Retinal pigment epithelial cell (primary cell): ENCODE results near the gene TMEM167A.
A peak's percentile ranks its signal among the peaks of the same experiment; 100 is the strongest.

Experiments used
- DNase-seq: peaks from one replicate; pipeline ENCODE4 v3.0.0-alpha.2; 2010; ENCODE audit warnings: low read depth
- H3K4me3 ChIP-seq: 2 replicates; pipeline ENCODE4 v1.5.1; 2011; ENCODE audit warnings: mild to moderate bottlenecking, low read length, control low read depth, moderate library complexity
- TF ChIP-seq, protein P1 (sequence below): conservative IDR thresholded peaks from 2 replicates; pipeline ENCODE4 v1.5.1; 2011; ENCODE audit warnings: low read depth, low read length, control low read depth, inconsistent platforms

Gene TMEM167A

DNA sequence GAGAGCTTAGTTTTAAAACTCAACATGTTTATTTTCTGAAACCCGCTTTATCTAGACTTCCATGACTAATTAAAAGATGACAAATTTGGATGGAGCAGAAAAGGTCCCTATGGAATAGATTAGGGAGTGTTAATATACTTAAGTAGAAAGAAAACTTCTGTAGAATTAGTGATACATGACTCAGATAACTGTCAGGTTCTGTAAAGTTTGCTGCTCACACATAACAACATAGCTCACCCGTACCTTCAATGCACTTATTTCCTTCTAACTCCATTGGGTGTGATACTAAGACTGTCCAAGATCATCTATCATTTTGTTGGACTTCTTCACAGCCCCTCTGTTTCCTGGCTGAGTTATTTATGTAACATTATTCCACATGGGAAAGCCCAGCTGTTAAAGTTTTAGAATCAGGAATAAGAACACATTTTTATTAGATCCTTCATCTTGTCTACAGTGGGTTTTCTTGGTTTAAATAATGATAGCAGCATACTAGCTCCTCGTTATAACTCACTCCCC, 27.8 kb downstream of the TMEM167A start:
- TF ChIP-seq, protein P1, sequence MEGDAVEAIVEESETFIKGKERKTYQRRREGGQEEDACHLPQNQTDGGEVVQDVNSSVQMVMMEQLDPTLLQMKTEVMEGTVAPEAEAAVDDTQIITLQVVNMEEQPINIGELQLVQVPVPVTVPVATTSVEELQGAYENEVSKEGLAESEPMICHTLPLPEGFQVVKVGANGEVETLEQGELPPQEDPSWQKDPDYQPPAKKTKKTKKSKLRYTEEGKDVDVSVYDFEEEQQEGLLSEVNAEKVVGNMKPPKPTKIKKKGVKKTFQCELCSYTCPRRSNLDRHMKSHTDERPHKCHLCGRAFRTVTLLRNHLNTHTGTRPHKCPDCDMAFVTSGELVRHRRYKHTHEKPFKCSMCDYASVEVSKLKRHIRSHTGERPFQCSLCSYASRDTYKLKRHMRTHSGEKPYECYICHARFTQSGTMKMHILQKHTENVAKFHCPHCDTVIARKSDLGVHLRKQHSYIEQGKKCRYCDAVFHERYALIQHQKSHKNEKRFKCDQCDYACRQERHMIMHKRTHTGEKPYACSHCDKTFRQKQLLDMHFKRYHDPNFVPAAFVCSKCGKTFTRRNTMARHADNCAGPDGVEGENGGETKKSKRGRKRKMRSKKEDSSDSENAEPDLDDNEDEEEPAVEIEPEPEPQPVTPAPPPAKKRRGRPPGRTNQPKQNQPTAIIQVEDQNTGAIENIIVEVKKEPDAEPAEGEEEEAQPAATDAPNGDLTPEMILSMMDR = no peak
- H3K4me3 ChIP-seq = no peak overlapping the region
- no peak for DNase-seq

DNA sequence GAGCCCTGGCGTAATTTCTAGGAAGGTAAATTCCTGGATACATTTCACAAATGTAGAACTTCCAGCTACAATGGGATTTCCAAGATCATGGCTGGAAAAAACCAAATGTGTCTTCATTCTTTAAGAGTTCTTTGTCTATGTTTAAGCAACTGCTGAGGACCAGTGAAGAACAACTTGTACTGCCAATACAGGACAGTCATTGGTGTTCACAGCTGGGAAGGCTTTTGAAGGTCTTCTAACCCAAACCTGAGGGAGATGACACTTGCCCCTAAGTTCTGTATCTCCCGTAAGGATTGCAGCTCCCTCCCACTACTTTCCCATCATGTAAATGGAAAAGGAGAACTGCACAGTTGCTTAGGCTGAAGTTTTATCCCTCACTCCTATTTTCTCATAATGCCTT, 28.4 kb downstream of the TMEM167A start:
- H3K4me3 ChIP-seq = no peak overlapping the region
- TF ChIP-seq, protein P1 = no peak
- no peak for DNase-seq

DNA sequence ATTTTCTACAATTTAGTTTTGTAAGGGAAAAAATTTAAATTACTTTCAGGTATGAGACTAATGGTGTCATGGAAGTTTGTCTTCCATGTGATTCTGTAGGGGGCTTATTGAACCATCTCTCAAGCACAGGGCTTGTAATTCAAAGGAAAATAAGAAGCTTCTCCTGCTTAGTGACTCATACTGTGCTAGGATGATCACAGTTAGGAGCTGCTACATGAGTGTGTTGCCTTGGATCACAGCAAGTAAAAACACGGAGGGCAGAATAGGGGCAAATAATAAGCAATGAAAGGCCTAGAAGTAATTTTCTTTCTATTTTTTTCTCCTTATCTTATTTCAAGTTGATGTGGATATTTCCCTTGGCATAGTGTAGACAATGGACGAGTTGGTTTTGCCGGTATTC, 28.9 kb downstream of the TMEM167A start:
- no peak overlapping the region for H3K4me3 ChIP-seq
- no peak for DNase-seq
- TF ChIP-seq, protein P1 = no peak

DNA sequence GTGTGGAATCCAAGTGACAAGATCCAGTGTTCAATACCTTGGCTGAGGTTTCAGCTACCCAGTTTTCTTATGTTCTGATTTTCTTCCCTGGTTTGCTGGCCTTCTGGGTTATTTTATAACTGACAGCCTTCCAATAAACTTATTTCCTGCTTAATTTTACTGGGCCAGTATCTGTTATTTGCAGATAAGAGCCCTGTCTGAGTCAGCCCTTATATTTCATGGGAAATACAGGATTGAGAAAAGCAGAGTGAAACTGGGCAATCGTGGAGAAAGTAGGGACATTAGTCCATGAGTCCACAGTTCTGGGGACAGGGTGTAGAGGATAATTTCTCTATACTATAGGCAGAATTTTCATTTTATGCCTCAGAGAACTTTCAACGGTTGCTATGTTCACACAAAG, 32.3 kb downstream of the TMEM167A start:
- no peak overlapping the region for H3K4me3 ChIP-seq
- TF ChIP-seq, protein P1 = no peak
- DNase-seq = no peak

DNA sequence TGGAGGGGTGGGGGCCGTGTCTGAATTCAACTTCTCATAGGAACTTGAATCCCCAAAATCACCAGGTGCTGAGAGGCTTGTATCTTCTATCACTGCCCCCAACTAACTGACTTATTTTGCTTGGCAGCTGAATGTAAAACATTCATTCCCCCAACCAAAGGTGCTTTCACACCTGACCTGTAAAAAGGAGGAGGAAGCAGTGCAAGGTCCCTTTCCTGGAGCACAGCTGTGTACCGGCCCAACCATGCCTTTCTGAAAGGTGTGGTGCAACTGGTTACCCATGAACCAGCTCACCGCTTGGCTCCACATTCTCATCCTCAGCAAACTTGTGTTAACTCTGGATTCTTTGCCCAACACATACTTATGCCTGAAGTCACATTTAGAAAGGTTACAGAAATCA, 34.7 kb downstream of the TMEM167A start:
- TF ChIP-seq, protein P1 = no peak
- no peak for DNase-seq
- no peak overlapping the region for H3K4me3 ChIP-seq

DNA sequence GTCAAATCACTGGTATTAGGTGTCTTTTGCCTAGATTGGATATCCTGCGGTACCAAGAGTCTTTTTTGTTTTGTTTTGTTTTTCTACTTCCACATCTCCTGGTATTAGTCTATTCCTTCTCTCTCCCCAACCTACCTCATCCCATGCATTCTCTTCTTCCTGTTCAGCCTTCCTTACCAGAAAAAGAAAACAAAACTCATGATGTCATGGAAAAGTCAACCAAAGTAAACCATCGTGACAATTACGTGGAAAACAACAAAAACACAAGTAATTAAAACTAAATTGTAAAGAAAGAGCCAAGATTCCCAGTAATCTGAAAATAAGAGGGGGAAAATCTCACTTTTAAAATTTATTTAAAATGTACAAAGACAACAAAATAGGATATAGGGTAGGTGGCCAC, 38.3 kb downstream of the TMEM167A start:
- no peak for DNase-seq
- TF ChIP-seq, protein P1 = no peak
- no peak overlapping the region for H3K4me3 ChIP-seq

DNA sequence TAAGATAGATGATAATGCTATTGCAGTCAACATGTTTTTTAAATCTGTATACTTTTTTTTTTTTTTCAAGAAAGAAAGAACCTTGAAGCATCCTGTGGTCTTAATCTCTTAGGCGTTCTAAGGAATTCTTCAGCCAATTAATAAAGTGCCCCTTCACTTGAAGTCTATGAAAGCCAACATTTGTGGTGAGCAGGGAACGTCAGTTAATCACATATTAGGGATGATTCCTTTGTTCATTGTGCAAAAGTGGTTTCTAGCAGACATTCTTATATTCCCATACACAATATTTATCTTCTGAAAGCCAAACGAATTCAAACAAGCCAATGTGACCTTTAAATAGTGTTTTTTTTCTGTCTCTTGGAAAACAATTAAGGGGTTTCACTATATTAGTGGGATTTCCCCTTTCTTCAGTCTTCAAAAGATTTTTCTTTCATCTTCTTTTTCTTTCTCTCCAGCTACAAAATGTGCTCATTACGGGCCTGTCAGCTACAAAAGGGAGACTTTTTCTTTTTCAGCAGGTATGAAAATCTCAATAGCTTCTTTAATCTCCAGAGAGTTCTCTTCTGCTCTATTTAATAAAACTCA, 40.1 kb downstream of the TMEM167A start:
- H3K4me3 ChIP-seq = no peak overlapping the region
- DNase-seq = peak; percentile 70
- TF ChIP-seq, protein P1 = no peak
